MCF 10A (cell line): ENCODE measurements around the gene SLC35A5. TPM values are rescaled to one million over a fixed set of nuclear protein-coding genes. Genes with fewer than 3 reads are reported as not detected.

Experiments
- BruUV-seq: library from RNA; stranded (reverse); fragments of 400-500 nt; replicated peaks from 2 replicates; lab custom pipeline; 2021; lab: Mats Ljungman, UMichigan
- CTCF ChIA-PET: fragments of 300-600 bp; sonication (Branson Sonifier 250); formaldehyde crosslinking; extraction: SDS; loops from one replicate; lab custom pipeline; 2021; ENCODE audit warnings: antibody characterized with exemption, inconsistent platforms; lab: Yijun Ruan, JAX
- POLR2A ChIA-PET: fragments of 300-600, 350-650 bp; sonication (Branson Sonifier 250); formaldehyde crosslinking; extraction: SDS; loops from one replicate; lab custom pipeline; 2020; ENCODE audit warnings: antibody characterized with exemption, inconsistent platforms; lab: Yijun Ruan, JAX
- DNase-seq: peaks from one replicate; pipeline ENCODE4 v3.0.0-alpha.2; 2018; ENCODE audit not compliant: unreplicated experiment
- H3K27ac Mint-ChIP-seq: one replicate; pipeline ENCODE4 v1.8.0; 2022; ENCODE audit warnings: mild to moderate bottlenecking, low read depth, mixed read lengths; ENCODE audit not compliant: unreplicated experiment
- H3K27me3 Mint-ChIP-seq: one replicate; pipeline ENCODE4 v1.8.0; 2022; ENCODE audit warnings: mixed read lengths; ENCODE audit not compliant: insufficient read depth, unreplicated experiment
- H3K36me3 Mint-ChIP-seq: one replicate; pipeline ENCODE4 v1.8.0; 2022; ENCODE audit warnings: mild to moderate bottlenecking, moderate library complexity, mixed read lengths; ENCODE audit not compliant: insufficient read depth, unreplicated experiment
- H3K4me1 Mint-ChIP-seq: one replicate; pipeline ENCODE4 v1.8.0; 2022; ENCODE audit warnings: mixed read lengths; ENCODE audit not compliant: insufficient read depth, unreplicated experiment
- H3K4me3 Mint-ChIP-seq: one replicate; pipeline ENCODE4 v1.8.0; 2022; ENCODE audit warnings: mild to moderate bottlenecking, moderate library complexity, mixed read lengths; ENCODE audit not compliant: unreplicated experiment
- H3K9me3 Mint-ChIP-seq: one replicate; pipeline ENCODE4 v1.8.0; 2022; ENCODE audit warnings: mixed read lengths; ENCODE audit not compliant: unreplicated experiment
- CTCF ChIP-seq: fragments of 200-600 bp; IDR thresholded peaks from one replicate; pipeline ENCODE4 v1.8.0; 2022; ENCODE audit warnings: antibody characterized with exemption, mild to moderate bottlenecking; ENCODE audit not compliant: unreplicated experiment
- intact Hi-C: fragments of 100-400 bp; cut with micrococcal nuclease; formaldehyde crosslinking; loops from 2 replicates; pipeline ENCODE4 v1.14.1; 2022
- total RNA-seq: library from RNA; stranded (reverse); gene quantifications from 2 replicates; pipeline ENCODE4 v1.2.3, GENCODE V29; 2022

Gene SLC35A5
- total RNA-seq, 1 experiment from 2014 or later = 26.7 TPM

GRCh38 chr3:112633191-112633590 lies 71.3 kb downstream of the SLC35A5 start:
- no peak overlapping the region for H3K4me3 Mint-ChIP-seq
- POLR2A ChIA-PET = interaction anchor here (1.4 kb wide), 1 partner anchor 14 kb away, joined by 4 read pairs; no protein-coding TSS in a partner anchor
- peak overlapping the region; percentile 40 for H3K27ac Mint-ChIP-seq
- no peaks in the 10 kb centered on the region for H3K36me3 Mint-ChIP-seq
- BruUV-seq = no TSS peak
- TF ChIP-seq CTCF = no peak
- no peaks in the 10 kb centered on the region for H3K9me3 Mint-ChIP-seq
- no peaks in the 10 kb centered on the region for H3K27me3 Mint-ChIP-seq
- CTCF ChIA-PET = interaction anchor here (1.2 to 3.6 kb wide), 3 partner anchors 9 to 345 kb away, joined by 3 to 20 read pairs (median 4); no protein-coding TSS in a partner anchor
- DNase-seq = no peak
- peaks cover 16% of the 10 kb centered on the region for H3K4me1 Mint-ChIP-seq
- intact Hi-C loops = no loop called here

GRCh38 chr3:112633757-112634156 lies 71.9 kb downstream of the SLC35A5 start:
- intact Hi-C loops = no loop called here
- Mint-ChIP-seq H3K4me1 (peaks cover 18% of the 10 kb centered on the region), H3K9me3 (no peaks in the 10 kb centered on the region), H3K4me3 (no peak overlapping the region), H3K36me3 (no peaks in the 10 kb centered on the region), H3K27ac (no peak overlapping the region), H3K27me3 (no peaks in the 10 kb centered on the region)
- BruUV-seq = no TSS peak
- ChIA-PET CTCF (interaction anchor here (0.6 to 3.6 kb wide), 7 partner anchors 9 to 345 kb away, joined by 3 to 20 read pairs (median 5); no protein-coding TSS in a partner anchor), POLR2A (interaction anchor here (0.6 to 1.4 kb wide), 2 partner anchors 15 to 47 kb away, joined by 3 to 4 read pairs; no protein-coding TSS in a partner anchor)
- no peak for DNase-seq
- TF ChIP-seq CTCF = no peak

GRCh38 chr3:112634786-112635541 lies 73.1 kb downstream of the SLC35A5 start:
- DNase-seq = no peak
- no peaks in the 10 kb centered on the region for H3K9me3 Mint-ChIP-seq
- H3K27ac Mint-ChIP-seq = no peak overlapping the region
- BruUV-seq = no TSS peak
- no peaks in the 10 kb centered on the region for H3K27me3 Mint-ChIP-seq
- ChIA-PET CTCF (interaction anchor here (0.6 to 3.6 kb wide), 8 partner anchors 8 to 179 kb away, joined by 4 to 20 read pairs (median 6); no protein-coding TSS in a partner anchor), POLR2A (no interaction called here)
- H3K4me3 Mint-ChIP-seq = no peak overlapping the region
- no peaks in the 10 kb centered on the region for H3K36me3 Mint-ChIP-seq
- TF ChIP-seq CTCF = no peak
- peaks cover 18% of the 10 kb centered on the region for H3K4me1 Mint-ChIP-seq
- intact Hi-C loops = no loop called here

Other genes with a start within 250 kb of the SLC35A5 start
- 0.44 TPM in 1 of 2 replicates, not detected in the other for gene CD200, start 228.9 kb upstream of the SLC35A5 start, total RNA-seq
- gene BTLA, start 62.6 kb upstream of the SLC35A5 start, total RNA-seq = not detected in 2 replicates
- 87.8 and 97.2 TPM in 2 replicates for gene ATG3, start 83 bp upstream of the SLC35A5 start, total RNA-seq
- gene CCDC80, start 79.1 kb downstream of the SLC35A5 start, total RNA-seq = 10.4 and 19.4 TPM in 2 replicates